SK-N-SH (cell line): ENCODE data around the gene ZCCHC8. TPM values are rescaled to one million over a fixed set of nuclear protein-coding genes. Genes with fewer than 3 reads are reported as not detected.

Source experiments
- CTCF ChIA-PET: fragments of 300-600, 350-600 bp; formaldehyde crosslinking; extraction: SDS; loops from one replicate; lab custom pipeline; 2021; lab: Yijun Ruan, JAX
- POLR2A ChIA-PET: fragments of 350-600 bp; sonication (Branson Sonifier 250); formaldehyde crosslinking; extraction: SDS; loops from one replicate; lab custom pipeline; 2020; ENCODE audit warnings: antibody characterized with exemption, inconsistent platforms; lab: Yijun Ruan, JAX
- DNase-seq: peaks from one replicate; pipeline ENCODE4 v3.0.0; 2012
- H2AFZ ChIP-seq: fragments of 200-600 bp; sonication (generic); 2 replicates; pipeline ENCODE4 v1.8.1; 2016; ENCODE audit warnings: antibody characterized with exemption, mild to moderate bottlenecking, low read depth
- H3F3A ChIP-seq: fragments of 200-600 bp; sonication (generic); replicated peaks from 2 replicates; pipeline ENCODE3; 2016; ENCODE audit warnings: antibody characterized with exemption, mild to moderate bottlenecking; ENCODE audit not compliant: insufficient read depth
- H3K27ac ChIP-seq, 2 experiments: fragments of 200-500 bp in 1 of 2; fragments of 200-600 bp in 1 of 2; sonication (Bioruptor generic) in 1 of 2; sonication (generic), shearing (Covaris generic) in 1 of 2; 2 replicates each; pipeline versions ENCODE4 v1.5.1 to v1.6.1; 2014 to 2016; ENCODE audit warnings: low read depth in 2 of 2, inconsistent platforms in 1 of 2, low read length in 1 of 2, mild to moderate bottlenecking in 1 of 2, mixed read lengths in 1 of 2
- H3K27me3 ChIP-seq: fragments of 200-600 bp; sonication (generic), shearing (Covaris generic); 2 replicates; pipeline ENCODE4 v1.6.1; 2016; ENCODE audit warnings: mixed run types; ENCODE audit not compliant: insufficient read depth
- H3K36me3 ChIP-seq, 2 experiments: fragments of 200-500 bp in 1 of 2; fragments of 200-600 bp in 1 of 2; sonication (Bioruptor generic) in 1 of 2; sonication (generic) in 1 of 2; replicated peaks in 1 of 2; 2 replicates each; pipeline versions ENCODE3 to v1.5.1; 2014 to 2016; ENCODE audit warnings: low read length in 1 of 2, mild to moderate bottlenecking in 1 of 2; ENCODE audit not compliant: insufficient read depth in 2 of 2, control insufficient read depth in 1 of 2
- H3K4me1 ChIP-seq, 2 experiments: fragments of 200-500 bp in 1 of 2; fragments of 200-600 bp in 1 of 2; sonication (Bioruptor generic) in 1 of 2; sonication (generic), shearing (Covaris generic) in 1 of 2; 2 replicates each; pipeline versions ENCODE4 v1.5.1 to v1.6.1; 2014 to 2016; ENCODE audit warnings: low read depth in 1 of 2, low read length in 1 of 2, mixed run types in 1 of 2; ENCODE audit not compliant: insufficient read depth in 2 of 2, control insufficient read depth in 1 of 2
- H3K4me2 ChIP-seq: fragments of 200-600 bp; sonication (generic), shearing (Covaris generic); 2 replicates; pipeline ENCODE4 v1.6.1; 2017; ENCODE audit warnings: mixed run types
- H3K4me3 ChIP-seq, 2 experiments: fragments of 200-500 bp in 1 of 2; fragments of 200-600 bp in 1 of 2; sonication (Bioruptor generic) in 1 of 2; sonication (generic), shearing (Covaris generic) in 1 of 2; 2 replicates each; pipeline versions ENCODE4 v1.5.1 to v1.8.1; 2014 to 2016; ENCODE audit warnings: low read depth in 2 of 2, inconsistent platforms in 1 of 2, low read length in 1 of 2, mild to moderate bottlenecking in 1 of 2, mixed read lengths in 1 of 2, moderate library complexity in 1 of 2
- H3K79me2 ChIP-seq: fragments of 200-600 bp; sonication (generic); 2 replicates; pipeline ENCODE4 v1.8.1; 2017; ENCODE audit warnings: mild to moderate bottlenecking; ENCODE audit not compliant: insufficient read depth
- H3K9ac ChIP-seq: fragments of 200-600 bp; sonication (generic); 2 replicates; pipeline ENCODE4 v1.6.1; 2017; ENCODE audit warnings: mixed run types
- H3K9me2 ChIP-seq: fragments of 200-600 bp; sonication (generic); 2 replicates; pipeline ENCODE4 v1.6.1; 2017; ENCODE audit warnings: mixed run types
- H3K9me3 ChIP-seq: fragments of 200-600 bp; sonication (generic); 2 replicates; pipeline ENCODE4 v1.6.1; 2017; ENCODE audit warnings: mixed run types, mild to moderate bottlenecking, moderate library complexity
- H4K20me1 ChIP-seq: fragments of 200-600 bp; sonication (generic); 2 replicates; pipeline ENCODE4 v1.6.1; 2017; ENCODE audit warnings: mild to moderate bottlenecking, mixed run types; ENCODE audit not compliant: insufficient read depth
- CHD2 ChIP-seq: fragments of 150-350 bp; IDR thresholded peaks from 2 replicates; pipeline ENCODE4 v1.6.1; 2018; ENCODE audit warnings: low read length; ENCODE audit not compliant: partially characterized antibody
- EZH2phosphoT487 ChIP-seq: fragments of 200-600 bp; sonication (generic); IDR thresholded peaks from 2 replicates; pipeline ENCODE4 v1.6.1; 2017; ENCODE audit warnings: low read depth, mixed run types, mild to moderate bottlenecking, antibody characterized with exemption, moderate library complexity, borderline replicate concordance
- FOSL2 ChIP-seq: IDR thresholded peaks from 2 replicates; pipeline ENCODE4 v1.4.0; 2012; ENCODE audit warnings: low read depth, mild to moderate bottlenecking, moderate library complexity, borderline replicate concordance
- FOXJ3 ChIP-seq: sonication (generic); formaldehyde crosslinking; IDR thresholded peaks from 2 replicates; pipeline ENCODE4 v1.5.1; 2020; ENCODE audit warnings: mild to moderate bottlenecking, missing genetic modification reagents
- GABPA ChIP-seq: IDR thresholded peaks from 2 replicates; pipeline ENCODE4 v1.4.0; 2012; ENCODE audit warnings: low read depth, mild to moderate bottlenecking
- GATA2 ChIP-seq: sonication (generic); formaldehyde crosslinking; IDR thresholded peaks from 2 replicates; pipeline ENCODE4 v1.5.0; 2020; ENCODE audit warnings: mild to moderate bottlenecking, missing genetic modification reagents
- JUND ChIP-seq: IDR thresholded peaks from 2 replicates; pipeline ENCODE4 v1.4.0; 2012
- MAX ChIP-seq: IDR thresholded peaks from 2 replicates; pipeline ENCODE4 v1.4.0; 2012; ENCODE audit warnings: low read depth
- MEF2A ChIP-seq: IDR thresholded peaks from 2 replicates; pipeline ENCODE4 v1.4.0; 2012; ENCODE audit warnings: low read depth, borderline replicate concordance
- PBX3 ChIP-seq: IDR thresholded peaks from 2 replicates; pipeline ENCODE4; 2012
- POLR2AphosphoS5 ChIP-seq: IDR thresholded peaks from 2 replicates; pipeline ENCODE4 v1.6.1; 2012; ENCODE audit warnings: low read depth, low read length
- RCOR1 ChIP-seq: fragments of 150-350 bp; IDR thresholded peaks from 2 replicates; pipeline ENCODE4 v1.6.1; 2017; ENCODE audit warnings: antibody characterized with exemption, low read length
- RFX5 ChIP-seq: IDR thresholded peaks from 2 replicates; pipeline ENCODE4 v1.6.1; 2012; ENCODE audit warnings: mild to moderate bottlenecking, improper control_type of control experiment, low read length
- SMC3 ChIP-seq: IDR thresholded peaks from 2 replicates; pipeline ENCODE4 v1.6.1; 2012; ENCODE audit warnings: low read depth, low read length, improper control_type of control experiment
- TAF1 ChIP-seq: IDR thresholded peaks from 2 replicates; pipeline ENCODE4 v1.6.1; 2012; ENCODE audit warnings: low read depth, mild to moderate bottlenecking, low read length, moderate library complexity, borderline replicate concordance
- TCF12 ChIP-seq: IDR thresholded peaks from 2 replicates; pipeline ENCODE4 v1.4.0; 2012
- TEAD4 ChIP-seq: IDR thresholded peaks from 2 replicates; pipeline ENCODE4 v1.4.0; 2012; ENCODE audit warnings: mild to moderate bottlenecking, borderline replicate concordance; ENCODE audit not compliant: insufficient read depth
- YY1 ChIP-seq: IDR thresholded peaks from 2 replicates; pipeline ENCODE4 v1.4.0; 2012; ENCODE audit warnings: low read depth, mild to moderate bottlenecking
- WGBS: methylation state at CpG from one replicate; pipeline ENCODE4 v1.1.6; 2017; ENCODE audit warnings: low lambda C conversion rate; 5-methylcytosine and 5-hydroxymethylcytosine counted together
- polyA plus RNA-seq, 3 experiments: library from polyadenylated mRNA; depleted of rRNA; stranded (reverse); fragments of >200 nt; gene quantifications; 2 replicates each; pipeline ENCODE4 v1.2.3, GENCODE V29; 2012
- TF ChIP-seq, protein P1 (sequence below): fragments of 200-600 bp; sonication (generic); IDR thresholded peaks from 2 replicates; pipeline ENCODE4 v1.6.1; 2017; ENCODE audit warnings: antibody characterized with exemption, mild to moderate bottlenecking, moderate library complexity

ZCCHC8 gene
- polyA plus RNA-seq, 1 of the 3 experiments (the other 2 are of a cell fraction): 11.3 TPM

DNA sequence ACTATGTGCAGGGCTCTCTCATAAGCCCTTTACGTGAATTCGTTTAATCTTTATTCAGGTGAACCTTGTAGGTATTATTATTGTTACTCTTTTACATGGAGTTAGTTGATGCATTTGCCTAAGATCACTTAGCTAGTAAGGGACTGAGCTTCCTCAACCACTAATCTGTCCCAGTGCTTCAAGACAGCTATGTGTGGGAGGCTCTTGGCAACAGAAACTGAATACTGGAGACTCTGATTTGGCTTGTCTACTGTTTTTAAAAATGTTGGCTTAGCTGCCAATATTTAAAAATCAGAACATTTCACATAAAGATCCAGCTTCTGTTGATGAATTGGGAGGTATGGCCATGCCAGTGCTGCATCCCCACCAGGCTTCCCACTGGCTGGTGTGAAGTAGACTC, 33.1 kb upstream of the ZCCHC8 start:
- no peaks in the 10 kb centered on the region for H3K9me3 ChIP-seq
- ChIA-PET POLR2A (no interaction called here), CTCF (interaction anchor here (1.0 kb wide), 1 partner anchor 24 kb away, joined by 3 read pairs; no protein-coding TSS in a partner anchor)
- no peak overlapping the region for H3K4me2 ChIP-seq
- no peak overlapping the region for H2AFZ ChIP-seq
- 94% methylated on average over 2 of the region's 2 CpGs for WGBS
- no peak for TF ChIP-seq EZH2phosphoT487
- TF ChIP-seq MEF2A: no peak
- TF ChIP-seq PBX3: no peak
- no peak for TF ChIP-seq GABPA
- TF ChIP-seq TEAD4: no peak
- TF ChIP-seq CHD2: no peak
- TF ChIP-seq GATA2 (CRISPR knock-in tag): no peak
- no peak for TF ChIP-seq YY1
- no peak for TF ChIP-seq RCOR1
- TF ChIP-seq TAF1: no peak
- no peak for TF ChIP-seq TCF12
- TF ChIP-seq SMC3: no peak
- TF ChIP-seq, protein P1, sequence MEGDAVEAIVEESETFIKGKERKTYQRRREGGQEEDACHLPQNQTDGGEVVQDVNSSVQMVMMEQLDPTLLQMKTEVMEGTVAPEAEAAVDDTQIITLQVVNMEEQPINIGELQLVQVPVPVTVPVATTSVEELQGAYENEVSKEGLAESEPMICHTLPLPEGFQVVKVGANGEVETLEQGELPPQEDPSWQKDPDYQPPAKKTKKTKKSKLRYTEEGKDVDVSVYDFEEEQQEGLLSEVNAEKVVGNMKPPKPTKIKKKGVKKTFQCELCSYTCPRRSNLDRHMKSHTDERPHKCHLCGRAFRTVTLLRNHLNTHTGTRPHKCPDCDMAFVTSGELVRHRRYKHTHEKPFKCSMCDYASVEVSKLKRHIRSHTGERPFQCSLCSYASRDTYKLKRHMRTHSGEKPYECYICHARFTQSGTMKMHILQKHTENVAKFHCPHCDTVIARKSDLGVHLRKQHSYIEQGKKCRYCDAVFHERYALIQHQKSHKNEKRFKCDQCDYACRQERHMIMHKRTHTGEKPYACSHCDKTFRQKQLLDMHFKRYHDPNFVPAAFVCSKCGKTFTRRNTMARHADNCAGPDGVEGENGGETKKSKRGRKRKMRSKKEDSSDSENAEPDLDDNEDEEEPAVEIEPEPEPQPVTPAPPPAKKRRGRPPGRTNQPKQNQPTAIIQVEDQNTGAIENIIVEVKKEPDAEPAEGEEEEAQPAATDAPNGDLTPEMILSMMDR: no peak
- TF ChIP-seq FOSL2: no peak
- TF ChIP-seq RFX5: no peak
- no peak for TF ChIP-seq FOXJ3
- TF ChIP-seq POLR2AphosphoS5: no peak
- no peak for TF ChIP-seq JUND
- no peak for TF ChIP-seq MAX
- no peaks in the 10 kb centered on the region for H3K27me3 ChIP-seq
- no peak overlapping the region for H3K27ac ChIP-seq
- peaks cover 50% of the 10 kb centered on the region for H3K79me2 ChIP-seq
- no peak overlapping the region for H3K4me3 ChIP-seq
- no peaks in the 10 kb centered on the region for H3K4me1 ChIP-seq
- no peak overlapping the region for H3K9ac ChIP-seq
- H3K9me2 ChIP-seq: no peaks in the 10 kb centered on the region
- peaks cover 8 to 35% of the 10 kb centered on the region in 2 experiments for H3K36me3 ChIP-seq
- no peak for DNase-seq
- H3F3A ChIP-seq: peaks cover 4% of the 10 kb centered on the region
- no peaks in the 10 kb centered on the region for H4K20me1 ChIP-seq

DNA sequence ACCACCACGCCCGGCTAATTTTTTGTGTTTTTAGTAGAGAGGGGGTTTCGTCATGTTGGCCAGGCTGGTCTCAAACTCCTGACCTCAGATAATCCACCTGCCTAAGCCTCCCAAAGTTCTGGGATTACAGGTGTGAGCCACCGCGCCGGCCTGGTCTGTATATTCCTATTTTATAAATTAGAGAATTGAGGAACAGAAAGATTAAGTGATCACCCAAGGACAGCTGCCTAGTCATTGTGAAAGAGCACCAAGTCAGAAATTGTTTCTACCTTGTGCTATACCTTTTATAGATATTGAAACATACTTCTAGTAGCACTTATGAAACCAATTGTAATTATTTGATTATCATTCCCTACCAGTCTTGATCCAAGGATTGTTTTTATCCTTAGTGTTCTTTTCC, 28.3 kb upstream of the ZCCHC8 start:
- TF ChIP-seq GABPA: no peak
- H3K79me2 ChIP-seq: peaks cover 86% of the 10 kb centered on the region
- no peaks in the 10 kb centered on the region for H3K27me3 ChIP-seq
- peaks cover 15% of the 10 kb centered on the region for H4K20me1 ChIP-seq
- peaks cover 13 to 25% of the 10 kb centered on the region in 2 experiments for H3K36me3 ChIP-seq
- ChIA-PET CTCF (no interaction called here), POLR2A (no interaction called here)
- no peak overlapping the region for H3K4me3 ChIP-seq
- DNase-seq: no peak
- H3K9ac ChIP-seq: no peak overlapping the region
- peaks cover 4 to 8% of the 10 kb centered on the region in 2 experiments; a peak in 3 of 4 replicates for H3K4me1 ChIP-seq
- no peaks in the 10 kb centered on the region for H3K9me3 ChIP-seq
- no peak overlapping the region for H3K27ac ChIP-seq
- WGBS: 98% methylated on average over 6 of the region's 6 CpGs
- peaks cover 9% of the 10 kb centered on the region for H3F3A ChIP-seq
- no peaks in the 10 kb centered on the region for H3K9me2 ChIP-seq
- H2AFZ ChIP-seq: no peak overlapping the region
- no peak overlapping the region for H3K4me2 ChIP-seq
